Hematopoietic multipotent progenitor cell treated with erythropoietin and hydrocortisone succinate and interleukin-3 and kit ligand, for 17 days (in vitro differentiated cells): ENCODE results near the gene MGA.

Experiments
- DNase-seq: peaks from one replicate; pipeline ENCODE4 v3.0.0-alpha.2; 2015; ENCODE audit warnings: low spot score

The MGA gene

GRCh38 chr15:41806291-41807181 lies 146.3 kb downstream of the MGA start:
- no peak for DNase-seq

- DNase-seq: no peak
Observed at GRCh38 chr15:41809121-41809520, 148.9 kb downstream of the MGA start.

- DNase-seq: no peak
Observed at GRCh38 chr15:41809526-41810220, 149.5 kb downstream of the MGA start.

- DNase-seq: no peak
Observed at GRCh38 chr15:41810651-41811431, 150.6 kb downstream of the MGA start.

- DNase-seq: peak; percentile 79
Observed at GRCh38 chr15:41811432-41812195, 151.4 kb downstream of the MGA start.

GRCh38 chr15:41812820-41813375 lies 152.7 kb downstream of the MGA start:
- no peak for DNase-seq

- DNase-seq: no peak
Observed at GRCh38 chr15:41813426-41813825, 153.2 kb downstream of the MGA start.

- no peak for DNase-seq
Observed at GRCh38 chr15:41814534-41814933, 154.3 kb downstream of the MGA start.

GRCh38 chr15:41816788-41817187 lies 156.6 kb downstream of the MGA start:
- no peak for DNase-seq

- DNase-seq: no peak
Observed at GRCh38 chr15:41817327-41817726, 157.1 kb downstream of the MGA start.

- DNase-seq: no peak
Observed at GRCh38 chr15:41817781-41818180, 157.6 kb downstream of the MGA start.

GRCh38 chr15:41819455-41820050 lies 159.3 kb downstream of the MGA start:
- no peak for DNase-seq

GRCh38 chr15:41820791-41821423 lies 160.7 kb downstream of the MGA start:
- DNase-seq: no peak

- DNase-seq: no peak
Observed at GRCh38 chr15:41821831-41822230, 161.6 kb downstream of the MGA start.

- no peak for DNase-seq
Observed at GRCh38 chr15:41822471-41822870, 162.3 kb downstream of the MGA start.
